Measurements from ENCODE around the gene LRRC45.

GRCh38 chr17:82060001-82060380 is 36.9 kb downstream of the LRRC45 start:
- TF ChIP-seq, protein P1, sequence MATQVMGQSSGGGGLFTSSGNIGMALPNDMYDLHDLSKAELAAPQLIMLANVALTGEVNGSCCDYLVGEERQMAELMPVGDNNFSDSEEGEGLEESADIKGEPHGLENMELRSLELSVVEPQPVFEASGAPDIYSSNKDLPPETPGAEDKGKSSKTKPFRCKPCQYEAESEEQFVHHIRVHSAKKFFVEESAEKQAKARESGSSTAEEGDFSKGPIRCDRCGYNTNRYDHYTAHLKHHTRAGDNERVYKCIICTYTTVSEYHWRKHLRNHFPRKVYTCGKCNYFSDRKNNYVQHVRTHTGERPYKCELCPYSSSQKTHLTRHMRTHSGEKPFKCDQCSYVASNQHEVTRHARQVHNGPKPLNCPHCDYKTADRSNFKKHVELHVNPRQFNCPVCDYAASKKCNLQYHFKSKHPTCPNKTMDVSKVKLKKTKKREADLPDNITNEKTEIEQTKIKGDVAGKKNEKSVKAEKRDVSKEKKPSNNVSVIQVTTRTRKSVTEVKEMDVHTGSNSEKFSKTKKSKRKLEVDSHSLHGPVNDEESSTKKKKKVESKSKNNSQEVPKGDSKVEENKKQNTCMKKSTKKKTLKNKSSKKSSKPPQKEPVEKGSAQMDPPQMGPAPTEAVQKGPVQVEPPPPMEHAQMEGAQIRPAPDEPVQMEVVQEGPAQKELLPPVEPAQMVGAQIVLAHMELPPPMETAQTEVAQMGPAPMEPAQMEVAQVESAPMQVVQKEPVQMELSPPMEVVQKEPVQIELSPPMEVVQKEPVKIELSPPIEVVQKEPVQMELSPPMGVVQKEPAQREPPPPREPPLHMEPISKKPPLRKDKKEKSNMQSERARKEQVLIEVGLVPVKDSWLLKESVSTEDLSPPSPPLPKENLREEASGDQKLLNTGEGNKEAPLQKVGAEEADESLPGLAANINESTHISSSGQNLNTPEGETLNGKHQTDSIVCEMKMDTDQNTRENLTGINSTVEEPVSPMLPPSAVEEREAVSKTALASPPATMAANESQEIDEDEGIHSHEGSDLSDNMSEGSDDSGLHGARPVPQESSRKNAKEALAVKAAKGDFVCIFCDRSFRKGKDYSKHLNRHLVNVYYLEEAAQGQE (IDR thresholded peaks at IDR 0.05; ENCODE audit: insufficient read depth in 1 of 2, low read depth in 2 of 2, low read length in 2 of 2) = no peak
- TF ChIP-seq POLR2AphosphoS5 (IDR thresholded peaks at IDR 0.05; ENCODE audit: low read depth, low read length) (no peak), TAF1 (IDR thresholded peaks at IDR 0.05; ENCODE audit: borderline replicate concordance, insufficient read depth, low read length) (no peak)
